K562 (cell line): Measurements from ENCODE around the gene CAGE1. TPM values are rescaled to one million over a fixed set of nuclear protein-coding genes. Genes with fewer than 3 reads are reported as not detected.

Experiments
- ATAC-seq: fragments of 200-7000 bp; cut with Tn5 transposase; 3 replicates; pipeline ENCODE4 v1.9.1; 2020; ENCODE audit warnings: moderate library complexity
- BruUV-seq: library from RNA; stranded (reverse); fragments of 400-500 nt; replicated peaks from 2 replicates; lab custom pipeline; 2021; lab: Mats Ljungman, UMichigan
- CTCF ChIA-PET: fragments of 300-600 bp; formaldehyde crosslinking; extraction: SDS; loops from one replicate; lab custom pipeline; 2021; ENCODE audit warnings: low intra/inter-chr PET ratio; lab: Yijun Ruan, JAX
- POLR2A ChIA-PET: fragments of 300-600, 350-650 bp; sonication (Branson Sonifier 250); formaldehyde crosslinking; extraction: SDS; loops from one replicate; lab custom pipeline; 2021; ENCODE audit warnings: antibody characterized with exemption, inconsistent platforms; lab: Yijun Ruan, JAX
- DNase-seq, 4 experiments: peaks; one replicate each; pipeline versions ENCODE4 v3.0.0 to v3.0.0-alpha.2; 2011 to 2018; ENCODE audit warnings: low spot score in 3 of 4, mixed read lengths in 3 of 4; ENCODE audit errors: extremely low read depth in 1 of 4
- FAIRE-seq: peaks from 2 replicates; lab custom pipeline; 2011; peaks lifted over from hg19 to GRCh38; lab: Jason Lieb, UNC
- H2AFZ ChIP-seq: 2 replicates; pipeline ENCODE4 v1.6.0; 2011; ENCODE audit warnings: low read depth, low read length, control low read depth, inconsistent platforms
- H3K27ac ChIP-seq: fragments of 200-600 bp; 3 replicates; pipeline ENCODE4 v1.8.0; 2011; ENCODE audit warnings: low read depth, mild to moderate bottlenecking, control low read depth, inconsistent platforms, low read length, moderate library complexity, mixed read lengths; ENCODE audit errors: extremely low read depth
- H3K27me3 ChIP-seq, 2 experiments: fragments of 300-600 bp in 1 of 2; 2 replicates in 1 of 2; 3 replicates in 1 of 2; pipeline versions ENCODE4 v1.6.0 to v1.8.0; 2011; ENCODE audit warnings: inconsistent platforms in 2 of 2, low read length in 2 of 2, mild to moderate bottlenecking in 1 of 2, mixed read lengths in 1 of 2, moderate library complexity in 1 of 2; ENCODE audit not compliant: control insufficient read depth in 2 of 2, insufficient read depth in 2 of 2
- H3K36me3 ChIP-seq: fragments of 300-600 bp; 3 replicates; pipeline ENCODE4 v1.8.0; 2011; ENCODE audit warnings: mild to moderate bottlenecking, low read length, inconsistent platforms; ENCODE audit not compliant: control insufficient read depth, insufficient read depth
- H3K4me1 ChIP-seq, 2 experiments: fragments of 200-600 bp in 1 of 2; replicated peaks in 1 of 2; 2 replicates in 1 of 2; 3 replicates in 1 of 2; pipeline versions ENCODE4 v1.5.1 to v1.8.0; 2011; ENCODE audit warnings: inconsistent platforms in 2 of 2, low read length in 2 of 2, mild to moderate bottlenecking in 1 of 2, mixed read lengths in 1 of 2, moderate library complexity in 1 of 2; ENCODE audit not compliant: control insufficient read depth in 2 of 2, insufficient read depth in 2 of 2
- H3K4me2 ChIP-seq: 2 replicates; pipeline ENCODE4 v1.6.1; 2011; ENCODE audit warnings: low read length, control low read depth, inconsistent platforms, mixed read lengths; ENCODE audit not compliant: insufficient read depth
- H3K4me3 ChIP-seq: fragments of 200-600 bp; sonication (generic), shearing (Covaris generic); 2 replicates; pipeline ENCODE4 v1.5.1; 2016; ENCODE audit warnings: control low read depth, inconsistent platforms
- H3K79me2 ChIP-seq: fragments of 200-600 bp; 3 replicates; pipeline ENCODE4 v1.8.0; 2011; ENCODE audit warnings: low read length, inconsistent platforms; ENCODE audit not compliant: control insufficient read depth, insufficient read depth
- H3K9ac ChIP-seq, 2 experiments: 2 replicates each; pipeline versions ENCODE4 v1.6.0 to v1.6.1; 2011; ENCODE audit warnings: low read depth in 2 of 2, low read length in 2 of 2, control low read depth in 1 of 2, inconsistent platforms in 1 of 2, mild to moderate bottlenecking in 1 of 2, mixed read lengths in 1 of 2; ENCODE audit not compliant: insufficient read depth in 1 of 2
- H3K9me1 ChIP-seq: one replicate; pipeline ENCODE4 v1.6.0; 2011; ENCODE audit warnings: inconsistent platforms, mild to moderate bottlenecking, low read length, moderate library complexity; ENCODE audit not compliant: control insufficient read depth, insufficient read depth
- H3K9me3 ChIP-seq: replicated peaks from 2 replicates; pipeline ENCODE4 v1.5.1; 2011; ENCODE audit warnings: low read depth, low read length, inconsistent platforms; ENCODE audit not compliant: control insufficient read depth, insufficient read depth
- H4K20me1 ChIP-seq: replicated peaks from 2 replicates; pipeline ENCODE4 v1.6.1; 2011; ENCODE audit warnings: low read length, inconsistent platforms, mixed read lengths; ENCODE audit not compliant: control insufficient read depth, insufficient read depth
- CBFA2T3 ChIP-seq: fragments of 450-650 bp; IDR thresholded peaks from 2 replicates; pipeline ENCODE4 v1.6.1; 2017
- CCAR2 ChIP-seq: fragments of 200-400 bp; formaldehyde crosslinking; IDR thresholded peaks from 2 replicates; pipeline ENCODE4 v1.6.1; 2017; ENCODE audit warnings: mild to moderate bottlenecking, low read depth, low read length
- MIER1 ChIP-seq: fragments of 450-650 bp; IDR thresholded peaks from 2 replicates; pipeline ENCODE4 v1.6.1; 2016; ENCODE audit warnings: antibody characterized with exemption, mild to moderate bottlenecking, low read depth
- NBN ChIP-seq: fragments of 450-650 bp; IDR thresholded peaks from 2 replicates; pipeline ENCODE4 v1.6.1; 2016; ENCODE audit warnings: low read depth, mild to moderate bottlenecking
- ZFP1 ChIP-seq: fragments of 450-650 bp; formaldehyde crosslinking; IDR thresholded peaks from 2 replicates; pipeline ENCODE4 v1.4.0; 2020; ENCODE audit warnings: mild to moderate bottlenecking, mixed read lengths
- ZKSCAN1 ChIP-seq: fragments of 150-350 bp; IDR thresholded peaks from 2 replicates; pipeline ENCODE4 v1.6.1; 2016; ENCODE audit warnings: low read depth, low read length
- ZNF324 ChIP-seq: fragments of 250-450 bp; sonication (Bioruptor Pico); IDR thresholded peaks from 2 replicates; pipeline ENCODE4 v1.4.0; 2020; ENCODE audit warnings: mild to moderate bottlenecking
- ZNF707 ChIP-seq: fragments of 250-450 bp; sonication (Bioruptor Pico); conservative IDR thresholded peaks from 2 replicates; pipeline ENCODE4 v1.8.0; 2022; ENCODE audit warnings: inconsistent platforms, mild to moderate bottlenecking, moderate library complexity
- ZNF766 ChIP-seq: fragments of 200-800 bp; sonication (Bioruptor generic); conservative IDR thresholded peaks from 2 replicates; pipeline ENCODE4 v1.6.1; 2016; ENCODE audit warnings: missing genetic modification characterization, missing compliant biosample characterization
- WGBS: fragments of 100-300 bp; shearing (Covaris generic); methylation state at CpG from one replicate; pipeline ENCODE4 v1.1.6; 2016; ENCODE audit warnings: low coverage, mixed read lengths; ENCODE audit not compliant: insufficient coverage; ENCODE audit errors: missing lambda C conversion rate; 5-methylcytosine and 5-hydroxymethylcytosine counted together
- in situ Hi-C: fragments of 300-500 bp; cut with MboI; formaldehyde crosslinking; loops from 4 replicates; pipeline ENCODE4 v1.15.0; 2018; ENCODE audit warnings: inconsistent platforms, mixed read lengths
- intact Hi-C: fragments of 100-400 bp; cut with micrococcal nuclease; formaldehyde crosslinking; loops from 2 replicates; pipeline ENCODE4 v1.14.2; 2022
- polyA plus RNA-seq, 8 experiments: library from polyadenylated mRNA; depleted of rRNA in 4 of 8; stranded (reverse) in 5 of 8; unstranded in 3 of 8; fragments of >200 nt; fragmentation: Nextera tagmentation in 2 of 8; fragmentation: Illumina TruSeq in 1 of 8; extraction: Ambion mirVana in 2 of 8; extraction: Trizol in 1 of 8; gene quantifications; 2 replicates each; pipeline versions ENCODE4 v1.2.1 to v1.2.3, GENCODE V29; 2011 to 2014; ENCODE audit warnings: inconsistent platforms in 1 of 8, missing spikeins in 1 of 8
- total RNA-seq, 7 experiments: library from RNA; depleted of rRNA in 6 of 7; stranded (reverse); fragments of >200 nt in 6 of 7; fragmentation: Illumina TruSeq in 2 of 7; extraction: Trizol in 2 of 7; gene quantifications; 2 replicates each; pipeline versions ENCODE4 v1.2.1 to v1.2.3, GENCODE V29; 2011 to 2021; ENCODE audit warnings: low replicate concordance in 1 of 7
- TF ChIP-seq, protein P1 (sequence below): fragments of 450-650 bp; IDR thresholded peaks from 2 replicates; pipeline ENCODE4 v1.6.1; 2017; ENCODE audit warnings: antibody characterized with exemption, mild to moderate bottlenecking
- TF ChIP-seq, protein P2 (sequence below): fragments of 450-650 bp; formaldehyde crosslinking; IDR thresholded peaks from 2 replicates; pipeline ENCODE4 v1.4.0; 2020; ENCODE audit warnings: mild to moderate bottlenecking, mixed read lengths
- TF ChIP-seq, protein P3 (sequence below): fragments of 250-450 bp; sonication (Bioruptor Pico); IDR thresholded peaks from 2 replicates; pipeline ENCODE4 v1.5.0; 2020; ENCODE audit warnings: mild to moderate bottlenecking, borderline replicate concordance

The CAGE1 gene
- total and polyA plus RNA-seq, 9 of the 15 experiments (the other 6 are each of a cell fraction or from before 2014, with no cell fraction given): 0.13 to 0.33 (median 0.18) TPM; not detected in 4

DNA sequence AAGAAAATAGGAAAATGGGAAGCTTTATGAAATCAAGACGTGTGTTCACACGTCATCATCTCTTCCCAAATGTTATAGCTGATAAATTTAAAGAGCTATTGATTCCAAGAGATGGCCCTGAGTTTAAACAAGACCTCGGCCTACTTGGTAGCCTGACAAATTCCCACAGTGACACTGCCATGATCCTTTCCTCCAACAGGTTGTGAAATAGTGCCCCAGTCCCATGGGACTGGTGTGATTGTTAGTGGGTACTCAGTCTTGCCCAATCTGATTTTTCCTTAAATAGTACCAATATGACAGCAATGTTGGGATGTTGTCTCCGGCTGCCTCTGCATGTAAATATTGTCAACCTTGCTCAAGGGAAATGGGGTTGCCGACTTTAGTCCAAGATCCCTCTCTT, 34.5 kb upstream of the CAGE1 start (continued):
- TF ChIP-seq, protein P1, sequence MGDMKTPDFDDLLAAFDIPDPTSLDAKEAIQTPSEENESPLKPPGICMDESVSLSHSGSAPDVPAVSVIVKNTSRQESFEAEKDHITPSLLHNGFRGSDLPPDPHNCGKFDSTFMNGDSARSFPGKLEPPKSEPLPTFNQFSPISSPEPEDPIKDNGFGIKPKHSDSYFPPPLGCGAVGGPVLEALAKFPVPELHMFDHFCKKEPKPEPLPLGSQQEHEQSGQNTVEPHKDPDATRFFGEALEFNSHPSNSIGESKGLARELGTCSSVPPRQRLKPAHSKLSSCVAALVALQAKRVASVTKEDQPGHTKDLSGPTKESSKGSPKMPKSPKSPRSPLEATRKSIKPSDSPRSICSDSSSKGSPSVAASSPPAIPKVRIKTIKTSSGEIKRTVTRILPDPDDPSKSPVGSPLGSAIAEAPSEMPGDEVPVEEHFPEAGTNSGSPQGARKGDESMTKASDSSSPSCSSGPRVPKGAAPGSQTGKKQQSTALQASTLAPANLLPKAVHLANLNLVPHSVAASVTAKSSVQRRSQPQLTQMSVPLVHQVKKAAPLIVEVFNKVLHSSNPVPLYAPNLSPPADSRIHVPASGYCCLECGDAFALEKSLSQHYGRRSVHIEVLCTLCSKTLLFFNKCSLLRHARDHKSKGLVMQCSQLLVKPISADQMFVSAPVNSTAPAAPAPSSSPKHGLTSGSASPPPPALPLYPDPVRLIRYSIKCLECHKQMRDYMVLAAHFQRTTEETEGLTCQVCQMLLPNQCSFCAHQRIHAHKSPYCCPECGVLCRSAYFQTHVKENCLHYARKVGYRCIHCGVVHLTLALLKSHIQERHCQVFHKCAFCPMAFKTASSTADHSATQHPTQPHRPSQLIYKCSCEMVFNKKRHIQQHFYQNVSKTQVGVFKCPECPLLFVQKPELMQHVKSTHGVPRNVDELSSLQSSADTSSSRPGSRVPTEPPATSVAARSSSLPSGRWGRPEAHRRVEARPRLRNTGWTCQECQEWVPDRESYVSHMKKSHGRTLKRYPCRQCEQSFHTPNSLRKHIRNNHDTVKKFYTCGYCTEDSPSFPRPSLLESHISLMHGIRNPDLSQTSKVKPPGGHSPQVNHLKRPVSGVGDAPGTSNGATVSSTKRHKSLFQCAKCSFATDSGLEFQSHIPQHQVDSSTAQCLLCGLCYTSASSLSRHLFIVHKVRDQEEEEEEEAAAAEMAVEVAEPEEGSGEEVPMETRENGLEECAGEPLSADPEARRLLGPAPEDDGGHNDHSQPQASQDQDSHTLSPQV: no peak
- no peak for TF ChIP-seq ZNF707 (CRISPR knock-in tag)

DNA sequence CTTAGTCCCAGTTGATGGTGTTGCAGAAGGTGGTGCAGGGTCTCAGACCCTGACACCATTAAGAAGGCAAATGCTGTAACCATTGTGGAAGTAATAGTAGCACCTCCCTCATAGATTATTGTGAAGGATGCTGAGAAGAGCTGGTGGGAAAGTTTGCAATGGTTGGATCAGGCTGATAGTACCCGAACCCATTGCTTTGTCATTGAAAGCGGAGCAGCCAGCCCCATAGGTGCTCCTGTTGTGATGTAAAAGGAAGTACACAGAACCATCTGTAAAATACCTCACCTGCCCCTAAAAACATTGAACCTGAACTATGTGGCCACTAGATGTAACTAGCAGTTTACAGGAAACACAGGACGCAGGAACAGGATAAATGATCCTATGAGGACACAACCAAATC, 31.5 kb upstream of the CAGE1 start:
- Histone ChIP-seq H3K4me3 (no peak overlapping the region), H3K36me3 (peaks cover 23% of the 10 kb centered on the region), H3K4me1 (0 out of 5 replicates have a peak, but pooled peaks cover 0 to 7% of the 10 kb centered on the region in 2 experiments), H3K27me3 (no peaks in the 10 kb centered on the region), H3K27ac (no peak overlapping the region), H3K4me2 (no peak overlapping the region), H2AFZ (no peak overlapping the region), H3K9ac (no peak overlapping the region), H3K9me1 (no peaks in the 10 kb centered on the region), H3K9me3 (no peaks in the 10 kb centered on the region), H4K20me1 (0 out of 2 replicates have a peak, but pooled peaks cover 2% of the 10 kb centered on the region), H3K79me2 (no peaks in the 10 kb centered on the region)
- TF ChIP-seq ZNF766 (CRISPR knock-in tag): no peak
- no peak for TF ChIP-seq CBFA2T3
- no peak for TF ChIP-seq NBN
- no peak for TF ChIP-seq ZFP1 (CRISPR knock-in tag)
- TF ChIP-seq ZNF324 (CRISPR knock-in tag): no peak
- no peak for TF ChIP-seq MIER1
- no peak for TF ChIP-seq CCAR2
- TF ChIP-seq ZKSCAN1: no peak
- TF ChIP-seq, protein P2, sequence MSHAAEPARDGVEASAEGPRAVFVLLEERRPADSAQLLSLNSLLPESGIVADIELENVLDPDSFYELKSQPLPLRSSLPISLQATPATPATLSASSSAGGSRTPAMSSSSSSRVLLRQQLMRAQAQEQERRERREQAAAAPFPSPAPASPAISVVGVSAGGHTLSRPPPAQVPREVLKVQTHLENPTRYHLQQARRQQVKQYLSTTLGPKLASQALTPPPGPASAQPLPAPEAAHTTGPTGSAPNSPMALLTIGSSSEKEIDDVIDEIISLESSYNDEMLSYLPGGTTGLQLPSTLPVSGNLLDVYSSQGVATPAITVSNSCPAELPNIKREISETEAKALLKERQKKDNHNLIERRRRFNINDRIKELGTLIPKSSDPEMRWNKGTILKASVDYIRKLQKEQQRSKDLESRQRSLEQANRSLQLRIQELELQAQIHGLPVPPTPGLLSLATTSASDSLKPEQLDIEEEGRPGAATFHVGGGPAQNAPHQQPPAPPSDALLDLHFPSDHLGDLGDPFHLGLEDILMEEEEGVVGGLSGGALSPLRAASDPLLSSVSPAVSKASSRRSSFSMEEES (CRISPR knock-in tag): no peak
- TF ChIP-seq, protein P3, sequence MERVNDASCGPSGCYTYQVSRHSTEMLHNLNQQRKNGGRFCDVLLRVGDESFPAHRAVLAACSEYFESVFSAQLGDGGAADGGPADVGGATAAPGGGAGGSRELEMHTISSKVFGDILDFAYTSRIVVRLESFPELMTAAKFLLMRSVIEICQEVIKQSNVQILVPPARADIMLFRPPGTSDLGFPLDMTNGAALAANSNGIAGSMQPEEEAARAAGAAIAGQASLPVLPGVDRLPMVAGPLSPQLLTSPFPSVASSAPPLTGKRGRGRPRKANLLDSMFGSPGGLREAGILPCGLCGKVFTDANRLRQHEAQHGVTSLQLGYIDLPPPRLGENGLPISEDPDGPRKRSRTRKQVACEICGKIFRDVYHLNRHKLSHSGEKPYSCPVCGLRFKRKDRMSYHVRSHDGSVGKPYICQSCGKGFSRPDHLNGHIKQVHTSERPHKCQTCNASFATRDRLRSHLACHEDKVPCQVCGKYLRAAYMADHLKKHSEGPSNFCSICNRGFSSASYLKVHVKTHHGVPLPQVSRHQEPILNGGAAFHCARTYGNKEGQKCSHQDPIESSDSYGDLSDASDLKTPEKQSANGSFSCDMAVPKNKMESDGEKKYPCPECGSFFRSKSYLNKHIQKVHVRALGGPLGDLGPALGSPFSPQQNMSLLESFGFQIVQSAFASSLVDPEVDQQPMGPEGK (CRISPR knock-in tag): no peak
- DNase-seq (no peak), ATAC-seq (no peak), FAIRE-seq (no peak)
- intact Hi-C loops: no loop called here
- BruUV-seq: TSS peak; percentile 13
- in situ Hi-C loops: no loop called here
- ChIA-PET POLR2A (interaction anchor here (0.6 to 1.3 kb wide), 3 partner anchors 9 to 29 kb away, joined by 3 to 4 read pairs (median 3); no protein-coding TSS in a partner anchor), CTCF (no interaction called here)
- WGBS: 60% methylated on average over 3 of the region's 3 CpGs
